Neural crest cell (in vitro differentiated cells): Measurements from ENCODE around the gene MUC22. TPM values are rescaled to one million over a fixed set of nuclear protein-coding genes. Genes with fewer than 3 reads are reported as not detected.

Experiments used
- DNase-seq: peaks from one replicate; pipeline ENCODE4 v3.0.0; 2021; ENCODE audit warnings: low read depth, mixed read lengths, low spot score
- H3K27ac Mint-ChIP-seq: one replicate; pipeline ENCODE4 v1.8.0; 2021; ENCODE audit warnings: mild to moderate bottlenecking, mixed read lengths; ENCODE audit not compliant: unreplicated experiment
- H3K27me3 Mint-ChIP-seq: 2 replicates; pipeline ENCODE4 v1.8.0; 2021; ENCODE audit warnings: low read depth, mild to moderate bottlenecking, mixed read lengths
- H3K36me3 Mint-ChIP-seq: 2 replicates; pipeline ENCODE4 v1.8.0; 2021; ENCODE audit warnings: low read depth, mild to moderate bottlenecking, mixed read lengths
- H3K4me1 Mint-ChIP-seq: 2 replicates; pipeline ENCODE4 v1.8.0; 2021; ENCODE audit warnings: mixed read lengths
- H3K4me3 Mint-ChIP-seq: one replicate; pipeline ENCODE4 v1.8.0; 2021; ENCODE audit warnings: mild to moderate bottlenecking, mixed read lengths
- H3K9me3 Mint-ChIP-seq: 2 replicates; pipeline ENCODE4 v1.8.0; 2021; ENCODE audit warnings: mixed read lengths
- total RNA-seq: library from RNA; stranded (reverse); gene quantifications from 2 replicates; pipeline ENCODE4 v1.2.1, GENCODE V29; 2021
- TF ChIP-seq, protein P1 (sequence below): fragments of 200-600 bp; sonication (generic); conservative IDR thresholded peaks from 2 replicates; pipeline ENCODE4 v1.5.0; 2021; ENCODE audit warnings: antibody characterized with exemption, mild to moderate bottlenecking

The MUC22 gene
- total RNA-seq, 1 donor from 2014 or later, result not detected

DNA sequence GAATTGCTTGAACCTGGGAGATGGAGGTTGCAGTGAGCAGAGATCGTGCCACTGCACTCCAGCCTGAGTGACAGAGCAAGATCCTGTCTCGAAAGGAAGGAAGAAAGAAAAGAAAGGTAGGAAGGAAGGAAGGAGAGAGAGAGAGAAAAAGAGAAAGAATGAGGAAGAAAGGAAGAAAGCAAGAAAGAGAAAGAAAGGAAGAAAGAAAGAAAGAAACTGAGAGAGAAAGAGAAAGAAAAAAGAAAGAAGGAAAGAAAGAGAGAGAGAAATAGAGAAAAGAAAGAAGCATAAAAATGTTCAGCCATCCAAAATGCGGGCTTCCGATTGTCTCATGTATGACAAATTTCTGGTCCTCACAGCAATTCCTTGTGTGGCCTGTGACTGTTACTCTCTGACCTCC, 22.8 kb downstream of the MUC22 start:
- Mint-ChIP-seq H3K4me1 (no peaks in the 10 kb centered on the region), H3K27me3 (peaks cover 11% of the 10 kb centered on the region), H3K27ac (peak overlapping the region; percentile 37), H3K9me3 (no peaks in the 10 kb centered on the region), H3K4me3 (no peak overlapping the region), H3K36me3 (no peaks in the 10 kb centered on the region)
- DNase-seq, result no peak
- TF ChIP-seq, protein P1, sequence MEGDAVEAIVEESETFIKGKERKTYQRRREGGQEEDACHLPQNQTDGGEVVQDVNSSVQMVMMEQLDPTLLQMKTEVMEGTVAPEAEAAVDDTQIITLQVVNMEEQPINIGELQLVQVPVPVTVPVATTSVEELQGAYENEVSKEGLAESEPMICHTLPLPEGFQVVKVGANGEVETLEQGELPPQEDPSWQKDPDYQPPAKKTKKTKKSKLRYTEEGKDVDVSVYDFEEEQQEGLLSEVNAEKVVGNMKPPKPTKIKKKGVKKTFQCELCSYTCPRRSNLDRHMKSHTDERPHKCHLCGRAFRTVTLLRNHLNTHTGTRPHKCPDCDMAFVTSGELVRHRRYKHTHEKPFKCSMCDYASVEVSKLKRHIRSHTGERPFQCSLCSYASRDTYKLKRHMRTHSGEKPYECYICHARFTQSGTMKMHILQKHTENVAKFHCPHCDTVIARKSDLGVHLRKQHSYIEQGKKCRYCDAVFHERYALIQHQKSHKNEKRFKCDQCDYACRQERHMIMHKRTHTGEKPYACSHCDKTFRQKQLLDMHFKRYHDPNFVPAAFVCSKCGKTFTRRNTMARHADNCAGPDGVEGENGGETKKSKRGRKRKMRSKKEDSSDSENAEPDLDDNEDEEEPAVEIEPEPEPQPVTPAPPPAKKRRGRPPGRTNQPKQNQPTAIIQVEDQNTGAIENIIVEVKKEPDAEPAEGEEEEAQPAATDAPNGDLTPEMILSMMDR, result no peak

DNA sequence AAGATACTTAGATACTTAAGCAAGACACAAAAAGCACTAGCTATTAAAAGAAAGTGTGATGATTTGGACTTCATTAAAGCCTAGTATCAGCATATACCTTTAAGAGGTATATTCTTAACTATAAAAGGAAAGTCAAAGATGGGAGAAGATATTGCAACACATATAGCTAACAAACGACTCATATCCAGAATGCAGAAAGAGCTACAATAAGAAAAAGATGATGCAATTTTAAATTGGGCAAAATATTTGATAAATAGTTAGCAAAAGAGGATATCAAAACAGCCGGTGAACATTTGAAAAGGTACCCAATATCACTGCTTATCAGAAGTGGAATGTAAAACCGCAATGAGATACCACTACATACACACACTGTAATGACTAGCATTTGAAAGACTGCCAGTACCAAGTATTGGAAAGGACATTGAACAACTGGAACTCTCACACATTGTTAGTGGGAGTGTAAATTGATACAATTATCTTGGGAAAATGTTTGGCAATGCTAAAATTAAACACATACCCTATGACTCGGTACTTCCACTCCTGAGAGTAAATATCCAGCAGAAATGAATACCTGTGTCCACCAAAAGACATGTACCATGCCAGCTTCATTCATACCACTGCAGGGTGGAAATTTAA, 25.7 kb downstream of the MUC22 start:
- no peaks in the 10 kb centered on the region for H3K4me1 Mint-ChIP-seq
- H3K36me3 Mint-ChIP-seq, result no peaks in the 10 kb centered on the region
- no peaks in the 10 kb centered on the region for H3K9me3 Mint-ChIP-seq
- DNase-seq, result no peak
- TF ChIP-seq, protein P1, result no peak
- H3K27me3 Mint-ChIP-seq, result peaks cover 9% of the 10 kb centered on the region
- H3K27ac Mint-ChIP-seq, result no peak overlapping the region
- no peak overlapping the region for H3K4me3 Mint-ChIP-seq

DNA sequence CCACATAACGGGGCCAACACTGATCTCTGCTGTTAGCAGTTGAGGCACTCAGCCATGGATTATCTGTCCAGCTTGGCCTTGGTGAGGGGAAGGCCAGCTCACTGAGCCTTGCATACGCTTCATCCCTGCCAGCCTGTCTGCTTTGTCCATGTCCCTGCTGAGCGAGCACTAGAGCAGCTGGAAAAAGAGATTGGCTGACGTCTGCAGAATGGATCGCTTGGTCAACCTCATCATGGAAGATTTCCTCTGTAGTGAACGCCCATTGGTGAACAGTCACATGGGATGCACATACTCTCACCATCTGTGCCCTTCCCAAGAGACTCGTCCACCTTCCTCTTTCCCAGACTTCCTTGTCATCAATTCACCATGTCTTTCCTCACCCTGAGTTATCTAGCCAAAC, 26.9 kb downstream of the MUC22 start:
- no peak for DNase-seq
- TF ChIP-seq, protein P1, result no peak
- Mint-ChIP-seq H3K27me3 (peaks cover 6% of the 10 kb centered on the region), H3K4me3 (no peak overlapping the region), H3K4me1 (no peaks in the 10 kb centered on the region), H3K9me3 (no peaks in the 10 kb centered on the region), H3K27ac (no peak overlapping the region), H3K36me3 (no peaks in the 10 kb centered on the region)

DNA sequence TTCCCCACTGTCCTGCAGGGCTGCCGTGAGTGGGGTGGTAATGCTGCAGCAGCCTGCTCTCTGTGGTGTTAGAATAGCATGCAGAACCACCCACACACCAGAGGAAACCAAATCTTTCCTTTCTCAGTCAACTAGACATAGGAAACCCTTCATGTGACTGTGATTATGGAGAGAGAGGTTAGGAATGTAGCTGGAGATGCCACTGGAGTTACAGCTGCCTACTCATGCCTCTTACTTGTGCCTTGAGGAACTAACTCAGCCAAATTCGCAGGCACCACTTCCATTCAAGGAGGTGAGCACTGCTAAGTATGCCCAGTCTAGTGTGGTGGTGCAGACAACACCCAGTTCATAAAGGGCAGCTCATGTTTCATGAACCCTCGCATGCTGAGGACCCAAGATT, 27.4 kb downstream of the MUC22 start:
- no peak for DNase-seq
- Mint-ChIP-seq H3K27ac (no peak overlapping the region), H3K36me3 (no peaks in the 10 kb centered on the region), H3K9me3 (no peaks in the 10 kb centered on the region), H3K4me3 (no peak overlapping the region), H3K27me3 (peaks cover 4% of the 10 kb centered on the region), H3K4me1 (no peaks in the 10 kb centered on the region)
- TF ChIP-seq, protein P1, result no peak

DNA sequence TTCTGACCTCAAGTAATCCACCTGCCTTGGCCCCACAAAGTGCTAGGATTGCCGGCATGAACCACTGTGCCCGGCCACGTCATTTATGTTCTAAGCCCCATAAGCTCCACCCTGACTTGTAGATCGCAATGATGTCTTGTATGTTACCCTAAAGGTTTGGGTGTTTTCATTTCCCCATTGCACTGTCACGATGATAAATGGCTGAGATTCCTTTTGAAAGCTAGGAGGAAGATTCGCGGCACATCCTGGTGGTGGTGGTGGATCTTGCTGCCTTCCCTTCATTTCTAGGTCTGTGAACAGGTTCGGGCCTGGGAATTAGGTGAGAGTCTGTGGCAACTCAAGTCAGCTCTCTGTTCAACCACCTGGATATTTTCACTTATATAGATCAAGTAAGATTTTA, 28.3 kb downstream of the MUC22 start:
- no peaks in the 10 kb centered on the region for H3K4me1 Mint-ChIP-seq
- TF ChIP-seq, protein P1, result no peak
- no peaks in the 10 kb centered on the region for H3K9me3 Mint-ChIP-seq
- DNase-seq, result no peak
- H3K4me3 Mint-ChIP-seq, result no peak overlapping the region
- H3K36me3 Mint-ChIP-seq, result no peaks in the 10 kb centered on the region
- H3K27me3 Mint-ChIP-seq, result peaks cover 11% of the 10 kb centered on the region
- H3K27ac Mint-ChIP-seq, result no peak overlapping the region
